ENCODE results near the gene GGTLC1.
"Not testable (repeated sequence)": the region's sequence is repeated elsewhere in the genome, so short reads cannot be mapped to it uniquely, and the experiment has no call there.

- TF ChIP-seq, protein P1, sequence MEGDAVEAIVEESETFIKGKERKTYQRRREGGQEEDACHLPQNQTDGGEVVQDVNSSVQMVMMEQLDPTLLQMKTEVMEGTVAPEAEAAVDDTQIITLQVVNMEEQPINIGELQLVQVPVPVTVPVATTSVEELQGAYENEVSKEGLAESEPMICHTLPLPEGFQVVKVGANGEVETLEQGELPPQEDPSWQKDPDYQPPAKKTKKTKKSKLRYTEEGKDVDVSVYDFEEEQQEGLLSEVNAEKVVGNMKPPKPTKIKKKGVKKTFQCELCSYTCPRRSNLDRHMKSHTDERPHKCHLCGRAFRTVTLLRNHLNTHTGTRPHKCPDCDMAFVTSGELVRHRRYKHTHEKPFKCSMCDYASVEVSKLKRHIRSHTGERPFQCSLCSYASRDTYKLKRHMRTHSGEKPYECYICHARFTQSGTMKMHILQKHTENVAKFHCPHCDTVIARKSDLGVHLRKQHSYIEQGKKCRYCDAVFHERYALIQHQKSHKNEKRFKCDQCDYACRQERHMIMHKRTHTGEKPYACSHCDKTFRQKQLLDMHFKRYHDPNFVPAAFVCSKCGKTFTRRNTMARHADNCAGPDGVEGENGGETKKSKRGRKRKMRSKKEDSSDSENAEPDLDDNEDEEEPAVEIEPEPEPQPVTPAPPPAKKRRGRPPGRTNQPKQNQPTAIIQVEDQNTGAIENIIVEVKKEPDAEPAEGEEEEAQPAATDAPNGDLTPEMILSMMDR (conservative IDR thresholded peaks at IDR 0.05 in 1 of 2, IDR thresholded peaks at IDR 0.05 in 1 of 2; ENCODE audit: extremely low read depth in 1 of 2, insufficient read depth in 1 of 2, low read depth in 1 of 2, low read length in 2 of 2): not testable (repeated sequence)
- not testable (repeated sequence) for TF ChIP-seq EZH2 (IDR thresholded peaks at IDR 0.05; ENCODE audit: borderline replicate concordance, low read length)
Observed at GRCh38 chr20:23979380-23979779, 9.2 kb downstream of the GGTLC1 start.
